Tibial nerve (tissue), 3 donors: ENCODE measurements around the gene ARL4D.

ENCODE experiments used
- POLR2A ChIP-seq, 2 donors: fragments of 450-650 bp; IDR thresholded peaks; one replicate each; pipeline ENCODE4 v1.6.1; 2017; ENCODE audit warnings: antibody characterized with exemption in 2 of 2, mild to moderate bottlenecking in 2 of 2, moderate library complexity in 2 of 2
- TF ChIP-seq, protein P1 (sequence below), 5 experiments: fragments of 200-600 bp in 3 of 5; fragments of 450-650 bp in 2 of 5; sonication (generic) in 3 of 5; IDR thresholded peaks; one replicate each; pipeline ENCODE4 v1.5.1; 2016 to 2019; ENCODE audit warnings: antibody characterized with exemption in 5 of 5, mild to moderate bottlenecking in 3 of 5, moderate library complexity in 2 of 5

DNA sequence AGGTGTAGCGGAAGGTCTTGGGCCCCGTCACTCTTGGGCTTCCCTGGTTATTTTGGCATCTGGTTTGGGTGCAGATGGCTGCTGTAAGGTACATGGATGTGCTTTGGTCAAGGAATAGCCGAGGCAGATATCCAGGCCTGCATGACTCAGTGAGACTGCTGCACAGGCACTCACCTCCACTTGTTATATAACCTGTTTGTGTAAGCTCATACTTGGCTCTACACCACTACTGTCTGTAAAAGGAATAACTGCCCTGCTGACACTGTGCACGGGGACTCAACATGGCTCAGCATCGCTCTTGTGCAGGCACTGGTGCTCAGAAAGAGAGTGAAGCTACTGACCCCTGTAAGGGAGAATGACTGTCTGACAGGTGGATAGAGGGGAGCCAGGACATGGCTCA, 42.3 kb upstream of the ARL4D start:
- TF ChIP-seq, protein P1, sequence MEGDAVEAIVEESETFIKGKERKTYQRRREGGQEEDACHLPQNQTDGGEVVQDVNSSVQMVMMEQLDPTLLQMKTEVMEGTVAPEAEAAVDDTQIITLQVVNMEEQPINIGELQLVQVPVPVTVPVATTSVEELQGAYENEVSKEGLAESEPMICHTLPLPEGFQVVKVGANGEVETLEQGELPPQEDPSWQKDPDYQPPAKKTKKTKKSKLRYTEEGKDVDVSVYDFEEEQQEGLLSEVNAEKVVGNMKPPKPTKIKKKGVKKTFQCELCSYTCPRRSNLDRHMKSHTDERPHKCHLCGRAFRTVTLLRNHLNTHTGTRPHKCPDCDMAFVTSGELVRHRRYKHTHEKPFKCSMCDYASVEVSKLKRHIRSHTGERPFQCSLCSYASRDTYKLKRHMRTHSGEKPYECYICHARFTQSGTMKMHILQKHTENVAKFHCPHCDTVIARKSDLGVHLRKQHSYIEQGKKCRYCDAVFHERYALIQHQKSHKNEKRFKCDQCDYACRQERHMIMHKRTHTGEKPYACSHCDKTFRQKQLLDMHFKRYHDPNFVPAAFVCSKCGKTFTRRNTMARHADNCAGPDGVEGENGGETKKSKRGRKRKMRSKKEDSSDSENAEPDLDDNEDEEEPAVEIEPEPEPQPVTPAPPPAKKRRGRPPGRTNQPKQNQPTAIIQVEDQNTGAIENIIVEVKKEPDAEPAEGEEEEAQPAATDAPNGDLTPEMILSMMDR (IDR thresholded peaks at IDR 0.05), result no peak
- TF ChIP-seq POLR2A (IDR thresholded peaks at IDR 0.05), result no peak
